ENCODE measurements around the gene USP49.
A peak's percentile ranks its signal among the peaks of the same experiment; 100 is the strongest.

The USP49 gene

DNA sequence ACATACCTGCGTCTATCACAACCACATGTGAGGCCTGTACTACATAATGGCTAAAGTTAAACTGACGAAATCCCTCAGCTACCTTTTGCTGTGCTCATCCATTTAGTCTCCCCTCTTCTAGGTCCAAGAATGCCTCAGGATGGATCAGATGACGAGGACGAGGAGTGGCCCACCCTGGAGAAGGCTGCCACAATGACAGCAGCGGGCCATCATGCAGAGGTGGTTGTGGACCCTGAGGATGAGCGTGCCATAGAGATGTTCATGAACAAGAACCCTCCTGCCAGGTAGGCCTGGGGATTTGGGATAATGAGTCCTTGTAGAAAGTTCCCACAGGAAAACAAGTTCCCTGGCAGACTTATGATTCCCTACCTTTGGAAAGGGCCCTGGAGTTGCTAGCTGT is 32.1 kb upstream of the USP49 start:
- DNase-seq: no peak

DNA sequence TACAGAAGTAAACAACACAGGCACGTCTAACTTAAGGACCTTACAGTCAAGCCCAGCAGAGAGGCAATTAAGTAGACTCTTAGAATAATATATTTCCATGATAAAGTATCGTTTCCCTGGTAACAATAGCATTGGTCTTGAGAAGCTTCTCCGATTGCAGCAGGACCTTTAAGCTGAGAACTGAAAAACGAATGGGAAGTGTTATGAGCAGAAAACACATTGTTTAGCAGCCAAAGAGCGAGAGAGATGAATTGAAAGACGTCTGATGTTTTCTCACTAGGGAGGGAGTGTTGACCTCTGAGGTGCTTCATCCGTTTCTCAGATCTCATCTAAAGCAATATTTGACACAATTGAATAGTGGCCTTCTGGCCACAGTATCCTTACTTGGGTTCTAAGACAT is 27.0 kb upstream of the USP49 start:
- DNase-seq: no peak

DNA sequence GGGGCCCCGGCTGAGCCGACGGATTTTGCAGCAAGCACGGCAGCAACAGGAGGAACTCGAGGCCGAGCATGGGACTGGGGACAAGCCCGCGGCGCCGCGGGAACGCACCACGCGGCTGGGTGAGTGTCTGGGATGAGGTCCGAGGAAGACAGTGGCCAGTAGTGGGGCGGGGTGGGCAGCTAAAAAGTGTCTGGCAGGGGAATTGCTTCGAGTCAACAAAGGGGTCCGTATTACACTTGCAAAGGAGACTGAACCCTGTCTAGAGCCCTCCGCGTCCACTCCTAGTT is 26.5 kb upstream of the USP49 start:
- no peak for DNase-seq

DNA sequence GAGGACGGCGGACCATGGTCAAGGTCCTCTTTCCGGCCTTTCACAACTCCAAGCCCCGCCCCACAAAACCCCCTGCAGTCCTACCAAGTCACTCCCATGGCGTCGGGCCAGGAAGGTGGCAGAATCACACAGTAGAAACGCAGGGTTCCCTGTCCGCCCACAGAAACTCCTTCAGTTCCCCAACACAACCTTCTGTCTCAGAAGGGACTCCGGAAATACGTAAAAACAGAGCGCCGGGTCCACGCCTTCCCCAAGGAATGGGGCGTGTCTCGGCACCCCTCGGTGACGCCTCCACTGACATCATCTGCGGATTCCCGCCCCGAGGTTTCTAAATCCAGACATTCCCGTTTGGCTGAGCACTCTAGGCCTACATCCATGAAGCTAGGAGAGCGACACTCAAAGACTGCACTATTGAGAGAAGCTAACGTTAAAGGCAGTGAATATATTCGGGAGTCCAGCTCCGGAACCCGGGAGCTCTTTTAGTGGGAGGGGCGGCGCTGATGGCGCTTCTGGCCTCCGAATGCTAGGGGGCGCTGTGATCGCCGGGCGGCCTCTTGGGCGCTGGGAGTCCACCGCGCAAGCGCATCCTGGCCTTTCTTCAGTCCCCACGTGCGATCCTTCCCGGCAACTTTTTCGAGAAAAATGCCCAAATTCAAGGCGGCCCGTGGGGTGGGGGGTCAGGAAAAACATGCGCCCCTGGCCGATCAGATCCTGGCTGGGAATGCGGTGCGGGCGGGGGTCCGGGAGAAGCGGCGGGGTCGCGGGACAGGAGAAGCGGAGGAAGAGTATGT is 25.9 kb upstream of the USP49 start, which contains the start of the genes BYSL and MED20:
TSS of gene BYSL (plus strand) at position 579 of the 791 bp plus-strand sequence. CDS start at position 643, 64 bp downstream.
TSS of gene MED20 (minus strand) at position 219 of the 791 bp plus-strand sequence. CDS start at position 98, 121 bp downstream.
- DNase-seq: peak; percentile 94

DNA sequence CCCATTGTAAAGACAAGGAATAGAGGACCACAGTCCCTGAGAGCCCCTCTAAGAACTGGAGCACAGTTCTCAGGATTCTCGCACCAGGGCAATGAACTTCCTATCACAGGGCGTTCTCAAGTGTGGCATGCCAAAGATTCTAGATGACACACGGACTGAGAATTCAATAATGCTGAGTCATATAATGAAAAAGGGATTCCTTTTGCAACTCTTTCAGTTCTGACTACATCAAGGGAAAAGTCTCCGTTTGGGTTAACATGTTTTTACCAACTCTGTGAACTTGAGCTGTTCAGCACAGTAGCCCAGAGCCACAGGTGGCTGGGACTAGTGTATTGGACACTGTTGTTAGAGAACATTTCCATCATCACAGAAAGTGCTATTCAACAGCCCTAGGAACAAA is 22.4 kb upstream of the USP49 start:
- DNase-seq: no peak

DNA sequence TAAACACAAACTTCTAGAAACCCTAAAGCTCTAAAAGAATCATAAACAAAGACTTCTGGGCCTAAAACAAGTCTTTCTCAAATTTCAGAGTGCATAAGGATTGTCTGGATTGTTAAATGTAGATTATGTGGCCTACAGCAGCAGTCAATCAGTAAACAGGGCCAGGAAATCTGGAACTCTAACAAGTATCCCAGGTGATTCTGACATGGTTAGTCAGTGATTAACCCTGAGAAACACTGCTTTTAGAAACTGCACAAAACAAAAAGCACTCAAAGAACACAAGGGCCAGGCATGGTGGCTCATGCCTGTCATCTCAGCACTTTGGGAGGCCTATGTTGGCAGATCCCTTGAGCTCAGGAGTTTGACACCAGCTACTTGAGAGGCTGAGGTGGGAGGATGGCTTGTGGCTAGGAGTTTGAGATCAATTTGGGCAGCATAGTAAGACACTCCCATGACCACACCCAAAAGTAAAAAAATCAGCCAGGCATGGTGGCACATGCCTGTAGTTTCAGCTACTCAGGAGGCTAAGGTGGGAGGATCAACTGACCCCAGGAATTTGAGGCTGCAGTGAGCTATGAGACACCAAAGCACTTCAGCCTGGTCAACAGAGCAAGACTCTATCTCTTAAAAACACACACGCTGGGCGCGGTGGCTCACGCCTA is 19.8 kb upstream of the USP49 start:
- no peak for DNase-seq

DNA sequence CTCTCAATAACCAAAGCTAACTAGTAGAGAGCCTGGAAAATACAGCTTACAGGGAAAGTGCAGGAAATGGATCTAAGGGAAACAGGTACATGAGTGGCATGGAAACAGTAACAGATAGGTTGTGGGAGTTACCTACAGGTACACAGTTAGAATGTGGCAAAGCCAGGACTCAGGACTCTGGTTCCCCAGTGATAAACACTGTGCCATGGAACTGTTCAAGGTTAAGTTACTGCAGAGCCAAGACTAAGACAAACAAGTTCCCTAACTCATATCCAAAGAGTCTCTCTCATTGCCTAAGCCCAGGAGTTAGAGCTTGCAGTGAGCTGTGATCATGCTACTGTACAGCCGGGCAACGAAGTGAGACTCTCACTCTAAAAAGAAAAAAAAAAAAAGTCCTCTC is 19.2 kb upstream of the USP49 start:
- DNase-seq: no peak

DNA sequence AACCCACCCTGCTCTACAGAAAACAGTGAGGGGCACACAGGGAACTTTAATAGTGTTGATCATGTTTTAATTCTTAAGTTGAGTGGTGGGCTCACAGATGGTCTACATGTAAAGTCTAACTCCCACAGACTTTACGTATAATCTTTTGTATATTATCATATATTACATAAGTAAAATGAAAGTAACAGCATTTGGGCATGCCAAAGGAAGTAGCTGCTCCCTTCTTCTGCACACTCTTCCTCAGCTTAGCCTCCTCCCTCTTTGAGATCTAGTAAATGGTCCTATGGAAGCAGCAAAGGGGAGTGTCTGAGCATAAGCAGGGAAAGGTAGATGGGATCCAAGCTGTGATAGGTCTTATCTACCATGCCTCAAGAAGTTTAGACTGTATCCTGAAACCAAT is 14.6 kb upstream of the USP49 start:
- no peak for DNase-seq

DNA sequence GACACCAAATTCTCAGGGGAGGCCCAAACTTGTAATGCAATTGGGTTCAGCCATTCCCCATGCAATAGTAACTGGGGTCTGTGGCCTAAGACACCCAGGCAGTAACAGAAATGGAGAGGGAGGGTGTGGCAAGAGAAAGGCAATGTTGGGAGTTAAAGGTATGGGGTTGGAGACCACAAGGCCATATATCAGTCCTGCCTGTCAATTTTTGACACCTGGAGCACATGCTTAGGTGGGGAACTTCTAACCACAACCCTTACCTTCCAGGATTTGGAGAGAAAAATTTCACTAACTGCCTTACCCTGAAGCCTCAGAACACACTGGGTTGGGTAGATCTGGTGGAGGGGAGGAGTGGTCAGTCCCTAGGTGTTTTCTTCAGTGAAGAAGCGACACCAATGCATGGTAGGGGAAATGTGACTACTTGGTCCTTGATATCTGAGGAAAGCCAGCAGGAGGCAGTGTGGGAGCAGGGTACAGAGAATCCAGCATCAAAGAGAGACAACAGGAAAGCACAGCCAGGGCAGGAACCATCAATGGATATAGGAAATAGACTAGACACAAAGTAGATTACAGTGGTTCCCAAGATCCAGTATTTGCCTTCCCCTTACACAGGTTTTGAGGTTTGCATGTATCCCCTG is 6.8 kb upstream of the USP49 start:
- DNase-seq: peak; percentile 75

DNA sequence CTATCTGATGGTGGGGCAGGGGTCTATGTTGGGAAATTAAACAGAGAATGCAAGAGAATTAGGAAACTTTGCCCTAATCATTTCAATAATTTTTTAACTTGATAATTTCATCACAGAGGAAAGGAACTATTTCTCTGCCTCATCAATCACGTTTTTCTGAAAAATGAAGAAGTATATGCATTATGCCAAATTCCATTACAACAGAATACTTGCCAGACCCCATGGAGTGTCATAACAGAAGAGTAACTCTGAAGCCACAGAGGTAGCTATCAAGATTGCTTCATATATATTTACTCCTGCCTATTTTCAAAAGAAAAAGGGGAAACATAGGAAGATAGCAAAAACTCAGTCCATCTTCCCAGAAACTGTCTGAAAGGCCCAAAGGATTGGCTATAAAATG is 5.7 kb upstream of the USP49 start:
- no peak for DNase-seq

DNA sequence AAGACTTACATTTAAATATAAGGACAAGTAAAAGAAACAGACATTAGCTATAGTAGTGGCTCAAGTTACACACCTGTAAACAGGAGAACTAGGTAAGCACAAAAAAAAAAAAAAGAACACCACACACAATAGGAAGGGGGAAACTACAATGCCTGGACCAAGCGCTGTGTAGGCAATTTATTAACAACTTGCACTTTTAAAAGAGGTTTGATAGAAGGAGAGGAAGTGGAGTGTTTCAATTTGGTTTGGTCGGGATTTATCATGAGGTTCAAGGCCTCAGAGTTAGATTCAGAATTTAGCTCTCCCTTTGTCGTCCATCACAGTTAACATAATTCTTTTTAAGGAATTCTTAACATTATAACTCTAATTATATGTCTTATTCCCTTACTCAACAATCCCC is 1.1 kb upstream of the USP49 start:
- no peak for DNase-seq

DNA sequence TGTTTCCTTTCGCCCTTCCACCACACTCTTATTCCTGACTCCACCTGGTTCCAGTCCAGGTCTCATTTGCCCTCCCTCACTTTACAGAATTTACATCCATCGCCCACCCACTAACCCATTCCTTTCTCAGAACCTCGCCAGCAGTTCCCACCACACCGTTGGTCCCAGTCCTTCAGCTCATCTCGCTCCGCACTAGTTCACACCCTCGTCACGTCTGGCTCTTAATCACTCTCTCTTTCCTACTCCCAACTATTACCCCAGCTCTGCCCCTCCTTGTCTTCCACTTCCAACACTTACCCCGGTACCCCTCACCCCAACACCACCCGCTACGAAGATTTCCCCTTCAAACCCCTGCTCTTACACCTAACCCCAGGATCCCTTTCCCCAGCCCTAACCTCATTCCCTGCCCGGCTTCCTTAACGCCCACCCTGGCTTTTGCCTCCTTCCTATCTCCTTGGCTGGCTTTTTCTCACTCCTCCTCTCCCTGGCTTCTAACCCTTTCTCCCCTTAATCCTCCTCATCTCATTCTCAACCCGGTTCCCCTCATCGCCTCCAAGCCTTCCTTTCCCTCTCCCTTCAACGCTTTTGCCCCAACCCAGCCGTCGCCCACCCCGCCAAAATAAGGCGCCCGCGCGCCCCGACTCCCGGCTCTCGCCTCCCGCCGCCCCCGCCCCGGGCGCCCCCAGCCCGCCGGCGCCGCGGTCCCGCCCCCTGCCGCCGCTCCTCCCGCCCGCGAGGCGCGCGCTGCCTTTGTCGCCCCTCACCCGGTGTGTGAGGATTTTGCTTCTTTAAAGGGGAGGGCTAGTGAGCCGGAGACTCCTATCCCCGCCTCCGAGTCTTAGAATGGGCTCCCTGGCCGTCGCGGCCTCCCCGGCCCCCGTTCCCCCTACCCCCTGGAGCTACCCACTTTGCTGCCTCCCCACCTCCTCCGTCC is 542 bp downstream of the USP49 start:
- DNase-seq: peak; percentile 4

DNA sequence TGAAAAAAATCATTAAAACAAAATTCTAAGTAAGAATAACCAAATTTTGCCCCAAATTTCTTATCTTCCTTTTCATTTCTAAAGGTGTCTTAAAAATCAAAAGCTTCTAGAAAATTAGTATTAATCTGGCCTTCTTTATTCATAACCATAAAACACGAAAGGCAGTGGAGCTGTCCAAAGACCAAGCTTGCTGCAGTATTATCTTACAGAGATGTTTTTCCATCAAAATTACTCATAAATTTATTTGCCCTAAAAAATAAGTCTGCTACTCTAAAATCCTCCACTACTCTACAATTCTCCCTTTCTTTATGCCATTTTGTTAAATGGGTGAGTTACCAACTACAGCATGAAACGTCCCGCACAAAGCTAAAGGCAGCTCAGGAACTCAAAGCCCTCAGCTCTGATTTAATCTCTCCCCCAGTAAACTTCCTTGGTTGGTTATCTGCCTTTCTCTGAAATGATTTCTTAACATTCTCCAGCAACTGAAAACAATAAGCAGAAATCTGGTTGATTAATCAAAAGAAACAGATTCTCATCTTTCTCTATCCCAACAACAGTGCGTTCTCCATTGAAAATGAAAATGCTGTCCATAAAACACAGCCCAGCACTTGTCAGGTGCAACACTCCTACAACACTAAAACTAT is 2.1 kb downstream of the USP49 start:
- DNase-seq: no peak

DNA sequence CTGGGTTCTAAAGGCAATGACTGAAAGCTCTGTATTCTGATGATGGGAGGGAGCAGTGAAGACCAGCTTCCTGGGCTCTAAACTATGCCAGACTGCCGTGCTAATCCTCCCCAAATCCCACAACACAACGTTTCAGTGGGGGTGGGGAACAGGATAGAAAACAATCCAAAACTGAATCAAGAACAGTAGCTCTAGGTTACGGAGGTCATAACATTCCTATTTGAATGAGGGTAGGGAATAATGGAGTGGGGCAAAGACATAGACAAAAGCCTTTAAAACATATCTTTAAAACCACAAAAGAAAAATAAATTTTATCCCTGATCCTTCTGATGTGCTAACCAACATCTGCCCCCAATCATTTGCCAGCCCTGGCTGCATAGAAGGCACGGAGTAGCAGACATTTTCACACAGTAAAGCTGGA is 7.8 kb downstream of the USP49 start:
- no peak for DNase-seq

DNA sequence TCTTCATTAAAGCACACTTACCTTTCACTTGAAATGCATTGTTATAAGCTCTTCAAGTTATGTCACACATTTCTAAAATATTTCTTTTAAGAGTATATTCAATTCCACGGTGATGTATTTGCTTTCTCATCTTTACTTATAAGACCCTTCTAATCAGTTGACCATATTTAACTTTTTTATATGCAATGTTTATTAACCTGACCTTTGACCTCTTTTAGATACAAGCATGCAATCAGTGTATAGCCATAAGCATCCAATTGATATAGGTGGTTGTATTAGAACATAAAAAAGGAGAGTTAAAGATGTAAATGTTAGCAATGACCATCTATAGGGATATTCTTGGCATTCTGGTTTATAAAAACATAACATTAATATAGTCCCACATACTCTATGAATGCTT is 9.2 kb downstream of the USP49 start:
- no peak for DNase-seq

DNA sequence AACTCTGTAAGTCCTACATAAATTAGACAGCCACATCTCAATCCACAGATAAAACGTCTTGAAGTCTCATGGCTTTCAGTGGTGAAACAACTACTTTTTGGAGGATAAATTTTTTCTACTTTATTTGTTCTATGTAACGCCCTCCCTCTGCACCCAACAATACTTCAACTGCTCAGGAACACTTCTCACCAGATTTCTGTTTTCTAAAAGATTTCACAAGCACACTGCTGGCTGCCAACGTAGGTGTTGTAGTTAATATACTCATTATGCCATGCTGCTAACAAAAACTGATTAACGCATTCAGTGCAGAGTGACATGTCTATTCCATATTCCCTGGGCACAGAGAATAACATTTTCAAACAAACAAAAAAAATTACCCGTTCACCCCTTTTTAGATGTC is 10.2 kb downstream of the USP49 start:
- no peak for DNase-seq

DNA sequence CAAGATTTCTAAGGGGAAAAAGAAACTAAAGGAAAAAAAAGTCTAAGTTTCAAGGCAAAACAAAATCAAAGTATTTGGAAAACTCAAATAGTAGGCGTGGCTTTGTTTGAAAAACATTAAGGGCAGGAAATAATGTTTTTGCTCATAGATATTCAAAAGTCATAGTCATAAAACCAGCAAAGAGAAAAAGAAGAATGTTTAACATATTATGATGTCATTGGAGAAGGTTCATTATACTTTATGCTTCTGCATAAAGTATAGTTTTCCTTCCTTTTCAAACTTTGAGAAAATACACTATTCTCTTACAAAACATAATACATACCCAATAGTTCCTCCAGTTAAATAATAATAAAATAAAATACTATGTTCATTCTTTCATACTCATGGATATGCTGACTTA is 13.7 kb downstream of the USP49 start:
- no peak for DNase-seq

DNA sequence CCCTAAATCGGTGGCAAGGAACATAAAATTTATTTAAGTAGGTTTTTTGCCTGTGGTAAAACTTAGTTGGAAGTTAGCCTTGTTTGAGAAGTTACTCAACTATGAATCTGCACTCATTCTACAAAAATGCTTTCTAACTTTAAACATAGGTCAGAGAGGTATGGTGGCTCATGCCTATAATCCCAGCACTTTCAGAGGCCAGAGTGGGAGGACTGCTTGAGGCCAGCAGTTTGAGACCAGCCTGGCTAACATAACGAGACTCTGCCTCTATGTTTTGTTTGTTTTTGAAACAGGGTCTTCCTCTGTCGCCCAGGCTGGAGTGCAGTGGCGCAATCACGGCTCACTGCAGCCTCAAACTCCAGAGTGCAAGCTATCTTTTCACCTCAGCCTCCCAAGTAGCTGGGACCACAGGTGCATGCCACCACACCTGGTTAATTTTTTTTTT is 16.2 kb downstream of the USP49 start:
- DNase-seq: no peak

DNA sequence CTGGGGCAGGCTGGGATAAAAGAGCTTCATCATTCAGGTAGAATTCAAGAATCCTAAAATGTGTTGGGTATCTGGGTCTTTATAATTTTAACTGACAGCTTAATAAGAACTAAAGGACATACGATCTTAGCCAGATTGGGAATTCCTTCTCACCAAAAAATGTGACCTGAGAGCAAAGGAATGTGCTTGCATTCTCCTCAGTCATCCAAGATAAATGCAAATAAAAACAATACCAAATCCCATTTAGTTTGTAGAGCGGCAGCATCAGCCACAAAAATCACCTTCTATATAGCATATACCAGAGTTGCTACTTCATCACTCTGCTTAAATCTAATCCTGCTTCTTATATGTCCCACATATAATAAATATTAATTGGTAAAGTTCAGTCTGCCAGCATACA is 16.9 kb downstream of the USP49 start:
- DNase-seq: no peak

DNA sequence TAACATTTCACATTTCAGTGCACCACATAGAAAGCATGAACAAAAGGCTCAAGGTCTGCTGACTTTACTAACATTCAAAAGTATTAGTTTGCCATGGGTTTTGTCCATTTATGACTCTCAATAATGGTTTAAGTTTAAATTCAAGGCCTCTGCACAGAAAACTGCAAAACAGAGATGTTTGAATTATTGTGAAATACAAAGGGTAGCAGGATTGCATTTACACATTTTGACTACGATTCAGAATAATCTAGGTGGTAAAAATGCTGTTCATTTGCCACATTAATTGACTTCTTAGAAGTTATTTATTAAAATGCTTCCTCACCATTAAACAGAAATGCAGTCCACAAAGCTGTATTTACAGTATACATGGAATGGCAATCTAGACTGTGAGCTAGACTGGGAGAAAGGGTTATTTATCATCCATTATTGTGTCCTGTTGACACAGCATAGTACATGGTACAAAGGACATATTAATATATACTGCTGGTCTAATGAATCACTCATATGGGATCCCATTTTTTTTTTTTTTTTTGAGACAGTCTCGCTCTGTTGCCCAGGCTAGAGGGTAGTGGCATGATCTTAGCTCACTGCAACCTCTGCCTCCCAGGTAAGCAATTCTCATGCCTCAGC is 18.0 kb downstream of the USP49 start:
- no peak for DNase-seq

DNA sequence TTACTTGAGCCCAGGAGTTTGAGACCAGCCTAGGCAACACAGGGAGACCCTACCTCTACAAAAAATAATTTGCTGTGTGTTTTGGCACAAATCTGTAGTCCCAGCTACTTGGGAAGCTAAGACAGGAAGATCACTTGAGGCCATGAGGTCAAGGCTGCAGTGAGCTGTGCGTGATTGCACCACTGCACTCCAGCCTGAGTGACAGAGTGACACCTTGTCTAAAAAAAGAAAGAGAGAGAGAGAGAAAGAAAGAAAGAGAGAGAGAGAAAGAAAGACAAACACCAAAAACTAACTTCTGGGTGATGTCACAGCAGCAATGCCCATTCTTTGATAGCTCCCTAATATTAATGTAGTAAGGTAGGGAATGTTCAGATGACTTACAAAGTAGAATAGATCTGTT is 20.4 kb downstream of the USP49 start:
- DNase-seq: no peak

DNA sequence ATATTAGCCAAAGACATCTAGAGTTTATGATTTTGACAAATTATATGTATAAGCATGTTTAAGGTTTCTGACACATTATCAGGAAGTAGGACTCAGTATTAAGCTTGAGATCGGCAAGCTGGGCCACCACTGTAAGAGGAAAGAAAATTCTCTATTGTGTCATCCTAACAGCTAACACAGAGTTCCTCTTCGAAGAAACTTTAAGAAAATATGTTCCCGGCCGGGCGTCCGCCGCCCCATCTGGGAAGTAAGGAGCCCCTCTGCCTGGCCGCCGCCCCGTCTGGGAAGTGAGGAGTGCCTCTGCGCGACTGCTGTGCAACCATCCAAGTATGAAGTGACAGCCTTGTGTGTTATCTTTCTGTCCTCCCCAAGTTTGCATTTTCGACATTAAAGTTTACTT is 23.0 kb downstream of the USP49 start:
- DNase-seq: no peak

Measured in CD4-positive, alpha-beta T cell treated with Interleukin-6 for 4 hours (primary cell).